WTC11 (cell line): ENCODE results near the gene ATP1B3. TPM values are rescaled to one million over a fixed set of nuclear protein-coding genes. Genes with fewer than 3 reads are reported as not detected.

Experiments
- ATAC-seq: fragments of 200-7000 bp; cut with Tn5 transposase; 2 replicates; pipeline ENCODE4 v1.10.0; 2021; ENCODE audit warnings: mild to moderate bottlenecking, moderate library complexity
- CTCF ChIA-PET: fragments of 300-600 bp; sonication (Branson Sonifier 250); formaldehyde crosslinking; loops from one replicate; lab custom pipeline; 2021; ENCODE audit warnings: antibody characterized with exemption; lab: Charles Lee
- POLR2A ChIA-PET: fragments of 350-600 bp; sonication (Branson Sonifier 250); formaldehyde crosslinking; loops from one replicate; lab custom pipeline; 2021; ENCODE audit warnings: antibody characterized with exemption; lab: Charles Lee
- DNase-seq: peaks from one replicate; pipeline ENCODE4 v3.0.0; 2021; ENCODE audit warnings: low spot score
- H3K27ac Mint-ChIP-seq: 2 replicates; pipeline ENCODE4 v1.8.0; 2021; ENCODE audit warnings: mixed read lengths
- H3K27me3 Mint-ChIP-seq: 2 replicates; pipeline ENCODE4 v1.8.0; 2021; ENCODE audit warnings: low read depth, mild to moderate bottlenecking, moderate library complexity, mixed read lengths
- H3K36me3 Mint-ChIP-seq: 2 replicates; pipeline ENCODE4 v1.8.0; 2021; ENCODE audit warnings: mixed read lengths
- H3K4me1 Mint-ChIP-seq: 2 replicates; pipeline ENCODE4 v1.8.0; 2022; ENCODE audit warnings: mixed read lengths
- H3K4me3 Mint-ChIP-seq: 2 replicates; pipeline ENCODE4 v1.8.0; 2021; ENCODE audit warnings: mild to moderate bottlenecking, moderate library complexity, mixed read lengths
- H3K9me3 Mint-ChIP-seq: 2 replicates; pipeline ENCODE4 v1.8.0; 2021; ENCODE audit warnings: mixed read lengths
- AFF4 ChIP-seq: sonication (generic); formaldehyde crosslinking; IDR thresholded peaks from 2 replicates; pipeline ENCODE4 v1.8.1; 2023; ENCODE audit warnings: mild to moderate bottlenecking, missing genetic modification reagents, borderline replicate concordance
- ATF6 ChIP-seq: sonication (generic); formaldehyde crosslinking; IDR thresholded peaks from 2 replicates; pipeline ENCODE4 v1.8.1; 2023; ENCODE audit warnings: mild to moderate bottlenecking, missing genetic modification reagents
- CBFB ChIP-seq: sonication (generic); formaldehyde crosslinking; IDR thresholded peaks from 2 replicates; pipeline ENCODE4 v1.8.1; 2022; ENCODE audit warnings: mild to moderate bottlenecking, low read depth, missing genetic modification reagents
- E2F1 ChIP-seq: sonication (generic); formaldehyde crosslinking; IDR thresholded peaks from 2 replicates; pipeline ENCODE4 v1.8.0; 2022; ENCODE audit warnings: mild to moderate bottlenecking, missing genetic modification reagents
- EMX1 ChIP-seq: fragments of 250-450 bp; sonication (Bioruptor Pico); IDR thresholded peaks from 2 replicates; pipeline ENCODE4 v1.8.0; 2021; ENCODE audit warnings: mild to moderate bottlenecking
- ESRRA ChIP-seq: sonication (generic); formaldehyde crosslinking; IDR thresholded peaks from 2 replicates; pipeline ENCODE4 v1.8.1; 2022; ENCODE audit warnings: mild to moderate bottlenecking, missing genetic modification reagents, borderline replicate concordance
- FOXK1 ChIP-seq: sonication (generic); formaldehyde crosslinking; IDR thresholded peaks from 2 replicates; pipeline ENCODE4 v1.8.0; 2022; ENCODE audit warnings: mild to moderate bottlenecking, moderate library complexity, missing genetic modification reagents
- FOXP4 ChIP-seq: sonication (generic); formaldehyde crosslinking; IDR thresholded peaks from 2 replicates; pipeline ENCODE4 v1.8.0; 2022; ENCODE audit warnings: mild to moderate bottlenecking, missing genetic modification reagents
- GABPB1 ChIP-seq: sonication (generic); formaldehyde crosslinking; IDR thresholded peaks from 2 replicates; pipeline ENCODE4 v1.8.1; 2023; ENCODE audit warnings: mild to moderate bottlenecking, missing genetic modification reagents
- GTF2I ChIP-seq: fragments of 250-450 bp; sonication (Bioruptor Pico); conservative IDR thresholded peaks from 2 replicates; pipeline ENCODE4 v1.4.0; 2021; ENCODE audit warnings: mild to moderate bottlenecking
- HMGA2 ChIP-seq: fragments of 250-450 bp; sonication (Bioruptor Pico); IDR thresholded peaks from 2 replicates; pipeline ENCODE4 v1.4.0; 2021; ENCODE audit warnings: mild to moderate bottlenecking, moderate library complexity
- JAZF1 ChIP-seq: fragments of 250-450 bp; sonication (Bioruptor Pico); IDR thresholded peaks from 2 replicates; pipeline ENCODE4 v1.9.0; 2021; ENCODE audit warnings: moderate library complexity, mild to moderate bottlenecking, inconsistent platforms
- NFATC4 ChIP-seq: fragments of 250-450 bp; sonication (Bioruptor Pico); IDR thresholded peaks from 2 replicates; pipeline ENCODE4 v1.9.0; 2021; ENCODE audit warnings: mild to moderate bottlenecking
- OVOL2 ChIP-seq: fragments of 250-450 bp; sonication (Bioruptor Pico); IDR thresholded peaks from 2 replicates; pipeline ENCODE4 v1.9.0; 2021; ENCODE audit warnings: mild to moderate bottlenecking, borderline replicate concordance
- TP53 ChIP-seq: sonication (generic); formaldehyde crosslinking; IDR thresholded peaks from 2 replicates; pipeline ENCODE4 v1.8.1; 2023; ENCODE audit warnings: mild to moderate bottlenecking, missing genetic modification reagents
- USF2 ChIP-seq: sonication (generic); formaldehyde crosslinking; IDR thresholded peaks from 2 replicates; pipeline ENCODE4 v1.8.1; 2023; ENCODE audit warnings: mild to moderate bottlenecking, missing genetic modification reagents, moderate library complexity
- ZNF138 ChIP-seq: sonication (generic); formaldehyde crosslinking; conservative IDR thresholded peaks from 2 replicates; pipeline ENCODE4 v1.8.1; 2022; ENCODE audit warnings: mild to moderate bottlenecking, moderate library complexity, missing genetic modification reagents
- ZNF219 ChIP-seq: sonication (generic); formaldehyde crosslinking; IDR thresholded peaks from 2 replicates; pipeline ENCODE4 v1.8.0; 2023; ENCODE audit warnings: missing genetic modification reagents, mild to moderate bottlenecking, borderline replicate concordance
- ZNF232 ChIP-seq: sonication (generic); formaldehyde crosslinking; IDR thresholded peaks from 2 replicates; pipeline ENCODE4 v1.8.0; 2022; ENCODE audit warnings: mild to moderate bottlenecking, missing genetic modification reagents
- ZNF396 ChIP-seq: fragments of 250-450 bp; sonication (Bioruptor Pico); IDR thresholded peaks from 2 replicates; pipeline ENCODE4 v1.8.0; 2021; ENCODE audit warnings: mild to moderate bottlenecking, moderate library complexity, borderline replicate concordance
- ZNF423 ChIP-seq: fragments of 250-450 bp; sonication (Bioruptor Pico); IDR thresholded peaks from 2 replicates; pipeline ENCODE4 v2.1.2; 2022; ENCODE audit warnings: mild to moderate bottlenecking, moderate library complexity
- total RNA-seq: library from RNA; stranded (reverse); gene quantifications from 3 replicates; pipeline ENCODE4 v1.2.3, GENCODE V29; 2021

Gene ATP1B3
- total RNA-seq, 1 experiment from 2014 or later: 189 TPM

GRCh38 chr3:141877911-141878310 is 1.5 kb downstream of the ATP1B3 start (continued):
- TF ChIP-seq FOXP4 (CRISPR knock-in tag) (no peak), AFF4 (CRISPR knock-in tag) (no peak)
- TF ChIP-seq, all 79 proteins: peak for 0

- no peak for TF ChIP-seq ZNF219 (CRISPR knock-in tag)
- no peak for TF ChIP-seq CBFB (CRISPR knock-in tag)
- no peak for TF ChIP-seq GABPB1
- H3K36me3 Mint-ChIP-seq: peaks cover 19% of the 10 kb centered on the region
- POLR2A ChIA-PET: no interaction called here
- DNase-seq (no peak), ATAC-seq (no peak)
- H3K4me1 Mint-ChIP-seq: peaks cover 37% of the 10 kb centered on the region
- peak overlapping the region; percentile 22; the same call in 1 of the 2 replicates for H3K27ac Mint-ChIP-seq
- H3K27me3 Mint-ChIP-seq: no peaks in the 10 kb centered on the region
- no peaks in the 10 kb centered on the region; the same call in 1 of the 2 replicates for H3K9me3 Mint-ChIP-seq
- CTCF ChIA-PET: interaction anchor here (0.6 to 1.9 kb wide), 2 partner anchors 81 to 96 kb away, joined by 3 to 5 read pairs; no protein-coding TSS in a partner anchor
- peak overlapping the region; percentile 88 for H3K4me3 Mint-ChIP-seq
Observed at GRCh38 chr3:141878326-141878725, 1.9 kb downstream of the ATP1B3 start.

- POLR2A ChIA-PET: no interaction called here
- TF ChIP-seq FOXP4 (CRISPR knock-in tag): no peak
- no peak for TF ChIP-seq GTF2I (CRISPR knock-in tag)
- TF ChIP-seq ZNF423 (CRISPR knock-in tag): no peak
- TF ChIP-seq EMX1 (CRISPR knock-in tag): no peak
- no peak for TF ChIP-seq ESRRA (CRISPR knock-in tag)
- TF ChIP-seq ZNF232 (CRISPR knock-in tag): no peak
- TF ChIP-seq HMGA2 (CRISPR knock-in tag): no peak
- no peak for TF ChIP-seq TP53
- no peak for TF ChIP-seq FOXK1 (CRISPR knock-in tag)
- no peak for TF ChIP-seq ATF6 (CRISPR knock-in tag)
- TF ChIP-seq ZNF138: no peak
- no peak for TF ChIP-seq E2F1
- no peak for TF ChIP-seq JAZF1 (CRISPR knock-in tag)
- TF ChIP-seq OVOL2 (CRISPR knock-in tag): no peak
- no peak for TF ChIP-seq NFATC4 (CRISPR knock-in tag)
- TF ChIP-seq ZNF396 (CRISPR knock-in tag): no peak
- no peak for TF ChIP-seq USF2 (CRISPR knock-in tag)
- no peaks in the 10 kb centered on the region for H3K27me3 Mint-ChIP-seq
- no peak overlapping the region for H3K27ac Mint-ChIP-seq
- H3K4me1 Mint-ChIP-seq: peaks cover 40% of the 10 kb centered on the region
- H3K4me3 Mint-ChIP-seq: peak overlapping the region; percentile 88
- DNase-seq (no peak), ATAC-seq (no peak)
- CTCF ChIA-PET: no interaction called here
- no peaks in the 10 kb centered on the region; the same call in 1 of the 2 replicates for H3K9me3 Mint-ChIP-seq
- peaks cover 19% of the 10 kb centered on the region for H3K36me3 Mint-ChIP-seq
Observed at GRCh38 chr3:141878817-141879216, 2.4 kb downstream of the ATP1B3 start.
